Liver (tissue), 9 donors: Measurements from ENCODE around the gene SAMD4B. TPM values are rescaled to one million over a fixed set of nuclear protein-coding genes. Genes with fewer than 3 reads are reported as not detected.

Source experiments
- DNase-seq: peaks from one replicate; pipeline ENCODE4 v3.0.0-alpha.2; 2017; ENCODE audit warnings: low spot score
- H3K27ac ChIP-seq, 2 donors: one replicate each; pipeline ENCODE4 v1.7.0; 2013; ENCODE audit warnings: inconsistent platforms in 2 of 2, low read length in 2 of 2, control low read depth in 1 of 2, low read depth in 1 of 2, mild to moderate bottlenecking in 1 of 2
- H3K27me3 ChIP-seq, 4 donors: one replicate each; pipeline versions ENCODE4 v1.6.1 to v1.7.0; 2013; ENCODE audit warnings: low read length in 3 of 4, inconsistent platforms in 1 of 4, mild to moderate bottlenecking in 1 of 4, moderate library complexity in 1 of 4; ENCODE audit not compliant: control insufficient read depth in 4 of 4, insufficient read depth in 4 of 4
- H3K36me3 ChIP-seq, 4 donors: one replicate each; pipeline versions ENCODE4 v1.6.1 to v1.7.0; 2013; ENCODE audit warnings: low read length in 3 of 4, mild to moderate bottlenecking in 3 of 4, low read depth in 1 of 4, moderate library complexity in 1 of 4; ENCODE audit not compliant: control insufficient read depth in 4 of 4, insufficient read depth in 3 of 4
- H3K4me1 ChIP-seq, 4 donors: one replicate each; pipeline versions ENCODE4 v1.6.1 to v1.7.0; 2013; ENCODE audit warnings: low read length in 3 of 4, mild to moderate bottlenecking in 3 of 4, moderate library complexity in 1 of 4; ENCODE audit not compliant: control insufficient read depth in 4 of 4, insufficient read depth in 4 of 4
- H3K4me3 ChIP-seq, 3 donors: one replicate each; pipeline versions ENCODE4 v1.6.1 to v1.7.0; 2013; ENCODE audit warnings: low read length in 3 of 3, control low read depth in 1 of 3, low read depth in 1 of 3, mild to moderate bottlenecking in 1 of 3
- H3K9ac ChIP-seq, 2 donors: one replicate each; pipeline ENCODE4 v1.7.0; 2013; ENCODE audit warnings: low read length in 2 of 2, mild to moderate bottlenecking in 2 of 2, moderate library complexity in 2 of 2, control low read depth in 1 of 2, low read depth in 1 of 2
- H3K9me3 ChIP-seq, 4 donors: one replicate each; pipeline versions ENCODE4 v1.6.1 to v1.7.0; 2013; ENCODE audit warnings: low read length in 3 of 4; ENCODE audit not compliant: control insufficient read depth in 4 of 4
- ATF3 ChIP-seq: IDR thresholded peaks from 2 replicates; pipeline ENCODE4 v1.6.1; 2016; ENCODE audit warnings: antibody characterized with exemption
- CTCF ChIP-seq: fragments of 150-350 bp; IDR thresholded peaks from 2 replicates; pipeline ENCODE4 v1.5.1; 2017; ENCODE audit warnings: improper control_type of control experiment, low read depth, low read length; ENCODE audit not compliant: missing input control
- EGR1 ChIP-seq, 2 donors: IDR thresholded peaks; 2 replicates each; pipeline ENCODE4 v1.6.1; 2016 to 2018; ENCODE audit warnings: antibody characterized with exemption in 2 of 2, low read depth in 2 of 2
- FOXA1 ChIP-seq: IDR thresholded peaks from 2 replicates; pipeline ENCODE4 v1.6.1; 2016; ENCODE audit warnings: antibody characterized with exemption
- FOXA2 ChIP-seq: IDR thresholded peaks from 2 replicates; pipeline ENCODE4 v1.6.1; 2016; ENCODE audit warnings: antibody characterized with exemption
- GABPA ChIP-seq, 2 donors: IDR thresholded peaks in 1 of 2; conservative IDR thresholded peaks in 1 of 2; 2 replicates each; pipeline ENCODE4 v1.6.1; 2016; ENCODE audit warnings: antibody characterized with exemption in 2 of 2, mild to moderate bottlenecking in 1 of 2, moderate library complexity in 1 of 2
- HNF4A ChIP-seq, 2 donors: conservative IDR thresholded peaks; 2 replicates each; pipeline ENCODE4 v1.6.1; 2016; ENCODE audit warnings: antibody characterized with exemption in 2 of 2, mild to moderate bottlenecking in 2 of 2
- HNF4G ChIP-seq: IDR thresholded peaks from 2 replicates; pipeline ENCODE4 v1.6.1; 2016; ENCODE audit warnings: antibody characterized with exemption
- JUND ChIP-seq, 2 donors: IDR thresholded peaks; 2 replicates each; pipeline ENCODE4 v1.6.1; 2016; ENCODE audit warnings: antibody characterized with exemption in 2 of 2
- MAX ChIP-seq: IDR thresholded peaks from 2 replicates; pipeline ENCODE4 v1.6.1; 2016; ENCODE audit warnings: antibody characterized with exemption
- NR2F2 ChIP-seq: IDR thresholded peaks from 2 replicates; pipeline ENCODE4 v1.6.1; 2016; ENCODE audit warnings: antibody characterized with exemption
- RAD21 ChIP-seq, 2 donors: IDR thresholded peaks; 2 replicates each; pipeline ENCODE4 v1.6.1; 2016; ENCODE audit warnings: antibody characterized with exemption in 2 of 2, mild to moderate bottlenecking in 2 of 2
- REST ChIP-seq: IDR thresholded peaks from 2 replicates; pipeline ENCODE4 v1.6.1; 2016; ENCODE audit warnings: antibody characterized with exemption, mild to moderate bottlenecking
- RXRA ChIP-seq, 2 donors: IDR thresholded peaks; 2 replicates each; pipeline ENCODE4 v1.6.1; 2017 to 2018; ENCODE audit warnings: antibody characterized with exemption in 2 of 2, mild to moderate bottlenecking in 1 of 2
- SP1 ChIP-seq: IDR thresholded peaks from 2 replicates; pipeline ENCODE4 v1.6.1; 2018; ENCODE audit warnings: antibody characterized with exemption, mild to moderate bottlenecking
- TAF1 ChIP-seq: conservative IDR thresholded peaks from 2 replicates; pipeline ENCODE4 v1.6.1; 2016; ENCODE audit warnings: antibody characterized with exemption, mild to moderate bottlenecking
- YY1 ChIP-seq: IDR thresholded peaks from 2 replicates; pipeline ENCODE4 v1.6.1; 2016; ENCODE audit warnings: antibody characterized with exemption, mild to moderate bottlenecking
- ZBTB33 ChIP-seq: IDR thresholded peaks from 2 replicates; pipeline ENCODE4 v1.6.1; 2016; ENCODE audit warnings: antibody characterized with exemption
- WGBS: extraction: QIAGEN DNeasy Blood & Tissue Kit; methylation state at CpG from one replicate; pipeline ENCODE4 v1.1.7; 2013; 5-methylcytosine and 5-hydroxymethylcytosine counted together
- polyA plus RNA-seq, 2 donors: library from polyadenylated mRNA; stranded (reverse) in 1 of 2; unstranded in 1 of 2; fragments of 200-250 nt in 1 of 2; fragments of >200 nt in 1 of 2; fragmentation: Nextera tagmentation in 1 of 2; extraction: Ambion mirVana in 1 of 2; gene quantifications; one replicate each; pipeline versions ENCODE4 v1.2.1 to v1.2.3, GENCODE V29; 2013 to 2015
- total RNA-seq, 2 donors: library from RNA; depleted of rRNA; stranded (reverse); fragments of >200 nt; gene quantifications; one replicate each; pipeline ENCODE4 v1.2.3, GENCODE V29; 2014
- donor health status: healthy.
- donor health status: healthy.
- donor health status: healthy.
- donor health status: healthy.
- donor health status: healthy.

The SAMD4B gene
- total and polyA plus RNA-seq, 4 donors: 17.3 to 39.4 (median 30.5) TPM

- H3K4me1 ChIP-seq: peaks cover 3 to 6% (median 5%) of the 10 kb centered on the region in 4 donors
- TF ChIP-seq HNF4A (conservative IDR thresholded peaks at IDR 0.05) (no peak), EGR1 (IDR thresholded peaks at IDR 0.05; ENCODE audit: low read depth in 2 of 2) (no peak), FOXA2 (no peak), NR2F2 (no peak), JUND (IDR thresholded peaks at IDR 0.05) (no peak), ATF3 (no peak), MAX (no peak), RXRA (IDR thresholded peaks at IDR 0.05) (no peak), HNF4G (no peak), ZBTB33 (no peak), GABPA (IDR thresholded peaks at IDR 0.05 in 1 of 2, conservative IDR thresholded peaks at IDR 0.05 in 1 of 2) (no peak), FOXA1 (no peak), RAD21 (IDR thresholded peaks at IDR 0.05) (no peak), CTCF (no peak), YY1 (no peak), REST (no peak), SP1 (no peak), TAF1 (no peak)
- no peak overlapping the region for H3K9ac ChIP-seq
- WGBS: 86% methylated on average over 5 of the region's 5 CpGs
- H3K9me3 ChIP-seq: no peaks in the 10 kb centered on the region
- peaks cover 0 to 3% (median under 1%) of the 10 kb centered on the region in 4 donors for H3K36me3 ChIP-seq
- no peaks in the 10 kb centered on the region for H3K27me3 ChIP-seq
- DNase-seq: no peak
- no peak overlapping the region for H3K4me3 ChIP-seq
- H3K27ac ChIP-seq: no peak overlapping the region
Measured at GRCh38 chr19:39319098-39319891, 22.9 kb upstream of the SAMD4B start.
